GM12873 (cell line): ENCODE results near the gene FHIT.

Experiments
- CTCF ChIP-seq: IDR thresholded peaks from 2 replicates; pipeline ENCODE4 v1.5.1; 2012; ENCODE audit warnings: low read depth, mild to moderate bottlenecking, moderate library complexity, low read length, control low read depth; ENCODE audit not compliant: insufficient read depth; ENCODE audit errors: missing control alignments

The FHIT gene

GRCh38 chr3:59850417-59850816, 1400.8 kb downstream of the FHIT start:
- TF ChIP-seq CTCF, result no peak

- TF ChIP-seq CTCF, result no peak
These were observed 1405.9 kb downstream of the FHIT start for GRCh38 chr3:59845386-59845785.

GRCh38 chr3:59843821-59844220, 1407.4 kb downstream of the FHIT start:
- no peak for TF ChIP-seq CTCF

- TF ChIP-seq CTCF, result no peak
These were observed 1411.3 kb downstream of the FHIT start for GRCh38 chr3:59839810-59840515.

- no peak for TF ChIP-seq CTCF
These were observed 1412.0 kb downstream of the FHIT start for GRCh38 chr3:59839283-59839682.

GRCh38 chr3:59836531-59836930, 1414.7 kb downstream of the FHIT start:
- TF ChIP-seq CTCF, result no peak

GRCh38 chr3:59832702-59833101, 1418.5 kb downstream of the FHIT start:
- no peak for TF ChIP-seq CTCF

- no peak for TF ChIP-seq CTCF
These were observed 1419.0 kb downstream of the FHIT start for GRCh38 chr3:59832241-59832640.
